Measurements from ENCODE around the gene CRTC1.

Gene CRTC1

DNA sequence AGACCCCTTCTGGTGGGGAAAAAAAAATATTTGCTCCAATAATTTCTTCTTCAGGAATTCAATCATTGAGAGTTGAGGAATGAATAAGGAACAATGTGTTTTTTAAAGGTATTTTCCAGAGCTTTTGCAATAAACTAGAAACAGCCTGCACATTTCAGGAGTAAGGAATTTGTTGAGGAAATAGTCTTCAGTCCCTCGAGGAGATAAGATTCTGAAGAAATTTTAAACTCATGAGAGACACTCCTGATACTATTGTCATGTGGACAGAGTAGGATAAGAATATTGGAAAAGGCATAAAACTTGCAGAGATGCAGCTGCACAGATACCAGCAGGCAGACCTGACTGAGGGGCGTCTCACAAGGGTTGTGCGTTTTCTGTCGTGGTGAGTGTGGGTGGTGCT lies 71.0 kb downstream of the CRTC1 start:
- DNase-seq: no peak

DNA sequence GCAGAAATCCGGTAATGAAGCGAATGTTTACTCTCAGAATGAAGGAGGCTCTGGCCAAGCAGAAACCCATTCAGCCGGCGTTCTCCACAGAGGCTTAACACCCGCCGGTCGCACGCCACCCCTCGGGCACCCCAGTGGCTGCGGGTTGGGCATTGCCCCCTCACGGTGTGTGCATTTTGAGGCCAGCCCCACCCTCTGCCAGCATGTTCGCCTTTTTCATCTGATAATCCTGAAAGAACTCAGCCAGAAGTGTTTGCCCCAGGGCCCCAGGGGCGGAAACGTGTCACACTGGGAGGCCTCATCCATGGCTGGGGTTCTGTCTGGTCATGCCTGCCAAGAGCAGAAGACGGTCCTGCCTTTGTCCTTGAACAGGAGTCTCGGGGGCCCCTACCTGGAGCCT lies 73.4 kb downstream of the CRTC1 start:
- DNase-seq: no peak

DNA sequence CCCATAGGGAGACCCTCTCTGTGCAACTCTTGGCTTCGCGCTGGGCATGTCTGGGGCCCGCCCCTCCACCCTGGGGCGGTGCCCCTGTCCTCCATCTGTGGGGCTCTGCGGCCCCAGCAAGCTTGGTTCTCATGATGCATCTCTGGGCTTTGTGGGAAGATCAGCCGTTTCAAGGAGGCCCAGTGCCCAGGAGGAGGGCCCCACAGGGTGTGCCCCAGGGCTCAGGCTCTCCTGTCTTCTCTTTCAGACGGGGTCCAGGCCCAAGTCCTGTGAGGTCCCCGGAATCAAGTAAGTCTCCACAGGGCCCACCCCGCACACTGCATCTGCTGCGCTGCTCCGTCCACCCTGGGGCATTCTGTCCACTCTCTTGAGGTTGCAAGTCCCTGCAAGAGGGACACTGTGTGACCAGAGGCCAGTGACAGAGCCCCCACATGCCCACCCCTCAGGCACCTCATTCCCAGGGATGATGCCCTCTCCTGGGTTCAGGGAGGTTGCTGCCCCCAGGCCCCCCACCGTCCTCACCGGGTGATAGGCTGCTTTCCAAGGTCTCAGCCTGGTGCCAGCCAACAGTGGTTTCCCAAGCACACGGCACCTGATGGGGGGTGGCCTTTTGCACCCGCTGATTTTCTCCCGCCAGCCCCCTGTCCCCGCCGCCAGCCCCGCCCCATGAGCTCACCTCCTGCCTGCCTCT lies 76.0 kb downstream of the CRTC1 start:
- no peak for DNase-seq

DNA sequence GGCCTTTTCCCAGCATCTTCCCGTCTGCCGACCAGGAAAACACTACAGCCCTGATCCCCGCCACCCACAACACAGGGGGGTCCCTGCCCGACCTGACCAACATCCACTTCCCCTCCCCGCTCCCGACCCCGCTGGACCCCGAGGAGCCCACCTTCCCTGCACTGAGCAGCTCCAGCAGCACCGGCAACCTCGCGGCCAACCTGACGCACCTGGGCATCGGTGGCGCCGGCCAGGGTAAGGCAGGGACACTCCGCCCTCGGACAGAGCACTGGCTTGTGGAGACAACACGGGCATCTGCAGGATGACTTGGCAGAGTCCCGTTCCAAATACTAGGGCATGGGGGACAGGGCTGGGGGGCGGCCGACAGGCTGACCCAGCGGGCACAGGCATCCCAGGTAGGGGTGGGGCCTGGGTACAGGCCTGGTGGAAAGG lies 76.5 kb downstream of the CRTC1 start:
- no peak for DNase-seq

DNA sequence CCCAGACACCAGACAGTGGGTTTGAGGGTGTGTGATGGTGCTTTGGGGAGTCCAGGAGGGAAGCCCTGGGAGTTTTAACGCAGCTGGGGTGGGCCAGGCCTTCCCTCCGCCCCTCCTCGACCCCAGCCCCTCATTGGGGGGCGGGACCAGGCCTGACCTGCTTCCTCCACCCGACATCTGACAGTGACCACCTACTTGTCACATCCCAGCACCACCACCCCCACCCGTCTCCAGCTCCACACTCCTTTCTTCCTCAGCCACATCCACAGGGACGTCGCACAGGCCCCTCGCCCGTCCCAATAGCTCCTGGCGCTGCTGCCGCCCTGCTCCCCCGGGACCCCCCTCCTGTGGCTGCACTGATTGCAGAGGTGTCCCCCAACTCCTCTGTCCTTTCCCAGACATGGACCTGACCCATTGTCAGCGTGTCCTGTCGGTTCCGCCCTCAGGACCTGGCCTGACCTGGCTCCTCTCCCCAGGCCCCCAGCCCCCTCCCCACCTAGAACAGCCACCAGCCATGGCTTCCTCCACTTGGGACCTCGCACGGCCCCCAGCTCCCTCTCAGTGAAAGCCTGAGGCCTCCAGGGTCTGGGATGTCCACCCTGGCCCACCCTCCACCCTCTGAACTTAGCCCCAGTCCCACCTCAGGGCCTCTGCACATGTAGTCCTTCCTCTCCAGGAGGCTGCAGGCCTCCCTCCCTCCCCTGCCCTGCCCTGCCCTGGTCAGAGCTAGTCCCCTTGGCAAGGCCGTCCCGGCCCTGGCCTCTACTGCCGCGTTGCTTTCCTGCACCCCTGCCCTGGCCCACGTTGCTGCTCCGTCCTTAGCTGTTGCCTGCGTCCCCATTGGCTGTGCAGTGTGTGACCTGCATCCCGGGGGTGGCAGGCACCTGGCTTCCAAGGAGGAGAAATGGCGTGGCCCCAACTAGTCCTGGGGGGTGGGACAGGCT lies 77.2 kb downstream of the CRTC1 start:
- no peak for DNase-seq

DNA sequence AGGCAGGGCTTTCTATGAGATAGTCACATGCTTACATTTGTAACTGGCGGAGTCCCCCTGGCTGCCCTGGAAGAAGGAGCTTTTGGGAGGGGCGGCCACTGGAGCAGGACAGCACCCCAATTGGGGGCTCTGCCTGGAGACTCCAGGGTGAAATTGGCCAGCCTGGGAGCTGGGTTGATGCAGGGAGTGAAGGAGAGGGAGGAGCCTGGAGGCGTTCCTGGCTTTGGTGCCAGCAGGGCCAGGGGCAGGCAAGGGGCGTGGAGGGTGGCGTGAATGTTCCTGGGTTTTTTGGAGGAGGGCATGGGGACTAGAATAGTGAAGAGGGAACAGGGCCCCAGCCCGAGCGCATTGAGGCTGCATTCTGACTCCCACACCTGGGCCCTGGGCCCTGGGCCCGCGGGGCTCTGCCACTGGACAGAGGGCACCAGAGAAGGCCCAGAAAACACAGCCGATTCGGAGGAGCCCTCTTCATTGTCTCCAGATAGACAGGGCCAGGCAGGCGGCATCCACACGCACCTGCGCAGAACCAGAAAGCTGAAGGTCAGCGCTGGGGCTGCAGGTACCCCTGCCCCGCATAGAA lies 78.1 kb downstream of the CRTC1 start:
- no peak for DNase-seq

DNA sequence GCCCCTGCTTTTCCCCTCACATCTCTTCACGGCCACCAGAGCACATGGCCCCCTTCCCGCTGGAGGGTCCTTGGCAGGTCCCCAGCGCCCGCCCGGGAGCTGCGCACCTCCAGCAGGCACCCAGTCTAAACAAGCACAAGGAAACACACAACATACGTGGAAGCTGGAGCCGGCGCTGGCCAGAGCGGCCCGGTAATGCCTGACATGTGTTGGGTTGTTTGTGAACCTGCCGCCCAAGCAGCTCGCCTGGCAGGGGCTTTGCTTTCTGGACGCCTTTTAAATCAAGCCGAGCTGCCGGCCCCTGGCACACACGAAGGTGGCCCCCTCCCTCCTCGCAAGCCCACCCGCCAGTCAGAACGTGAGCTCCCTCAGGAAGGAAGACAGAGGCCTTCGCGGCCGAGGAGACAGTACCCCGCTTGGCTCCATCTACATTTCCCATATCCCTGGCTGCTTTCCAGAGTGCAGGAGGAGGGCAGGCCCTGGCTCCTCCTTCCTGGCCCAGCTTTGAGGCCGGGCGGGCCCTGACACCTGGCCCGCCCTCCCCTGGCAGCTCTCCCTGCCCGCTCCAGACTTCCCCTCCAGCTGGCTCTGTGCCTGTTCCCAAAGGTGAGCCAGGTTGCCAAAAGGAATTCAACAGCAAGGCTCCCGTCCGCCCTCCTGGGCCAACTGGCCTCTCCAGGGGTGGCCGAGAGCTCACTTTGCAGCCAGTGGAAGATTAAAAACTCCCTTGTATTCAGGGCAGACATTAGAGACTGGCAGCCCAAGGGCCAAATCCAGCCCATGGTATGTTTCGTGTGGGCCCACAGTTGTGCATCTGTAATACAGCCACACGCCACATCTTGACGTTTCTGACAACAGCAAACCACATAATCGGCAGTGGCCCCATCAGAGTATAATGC lies 78.9 kb downstream of the CRTC1 start:
- DNase-seq: no peak

DNA sequence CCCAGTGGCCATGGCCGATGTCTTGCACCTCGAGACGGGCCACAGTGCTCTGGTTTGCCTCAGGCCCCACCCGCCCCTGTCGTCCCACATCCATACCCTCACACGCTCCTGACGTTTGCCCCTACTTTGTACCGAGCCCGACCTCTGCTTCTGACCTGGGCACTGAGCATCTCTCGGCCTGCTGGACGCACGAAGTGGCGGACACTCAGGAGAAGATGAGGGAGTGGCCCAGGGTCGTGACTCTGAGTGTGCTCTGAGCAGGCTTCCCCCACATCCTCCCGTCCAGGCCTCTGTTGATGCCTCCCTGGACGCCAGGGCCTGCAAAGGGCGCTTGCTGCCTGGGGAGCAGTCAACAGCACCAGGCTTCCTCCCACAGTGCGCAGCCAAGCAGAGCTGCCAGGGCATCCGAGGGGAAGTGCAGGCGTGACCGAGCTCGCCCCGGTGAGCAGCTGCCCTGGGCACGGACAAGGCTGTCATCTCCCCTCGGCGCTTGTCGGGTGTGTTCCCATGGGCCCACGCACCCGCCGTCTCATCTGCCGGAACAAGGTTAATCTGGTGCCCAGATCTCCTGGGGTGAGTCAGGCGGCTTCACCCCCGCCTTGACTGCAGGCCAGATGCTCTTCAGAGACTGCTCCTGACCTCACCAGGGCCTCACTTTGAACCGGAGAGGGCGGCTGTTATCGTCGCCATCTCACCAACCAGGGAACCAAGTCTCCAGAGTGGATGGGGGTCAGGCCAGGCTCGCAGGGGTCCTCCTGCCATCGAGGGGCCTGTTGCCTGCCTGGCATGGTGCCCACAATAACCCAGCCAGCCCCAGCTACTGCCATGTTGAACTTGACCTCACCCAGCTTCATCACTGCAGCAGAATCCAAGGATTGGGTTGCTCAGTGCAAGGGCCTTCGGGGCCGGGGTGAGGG lies 80.5 kb downstream of the CRTC1 start:
- no peak for DNase-seq

DNA sequence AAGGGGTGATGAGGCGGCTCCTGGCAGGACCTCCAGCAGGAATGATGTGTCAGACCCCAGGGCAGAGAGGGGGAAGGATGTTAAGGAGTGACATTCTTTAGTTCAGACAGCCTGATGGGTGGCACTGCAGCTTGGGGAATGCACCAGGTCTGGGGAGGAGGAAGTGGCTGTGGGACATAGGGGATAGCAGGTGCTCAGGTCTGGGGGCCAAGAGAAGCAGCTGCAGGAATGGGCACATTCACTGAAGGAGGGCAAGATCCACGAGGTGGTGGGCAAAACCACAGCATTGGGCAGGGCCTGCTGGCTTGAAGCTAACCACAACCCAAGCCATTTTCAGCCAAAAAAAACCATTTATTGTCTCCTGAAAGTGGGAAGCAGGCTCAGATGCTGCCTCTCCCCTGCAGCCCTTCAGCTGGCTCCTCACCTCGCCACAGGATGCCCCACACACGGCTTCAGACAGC lies 81.1 kb downstream of the CRTC1 start:
- no peak for DNase-seq

DNA sequence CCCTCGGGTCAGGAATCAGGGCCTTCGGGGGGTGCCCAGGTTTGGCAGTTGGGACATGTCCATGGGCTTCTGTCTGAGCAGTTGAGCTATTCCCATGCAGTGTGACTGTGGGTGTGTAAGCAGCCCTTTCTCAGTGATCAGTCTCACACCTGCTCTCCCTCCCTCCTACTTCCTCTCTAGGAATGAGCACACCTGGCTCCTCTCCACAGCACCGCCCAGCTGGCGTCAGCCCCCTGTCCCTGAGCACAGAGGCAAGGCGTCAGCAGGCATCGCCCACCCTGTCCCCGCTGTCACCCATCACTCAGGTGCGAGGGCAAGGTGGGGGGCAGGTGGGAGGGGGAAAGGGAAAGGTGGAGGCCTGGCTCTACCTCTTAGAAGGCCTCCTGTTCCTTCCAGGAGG lies 81.7 kb downstream of the CRTC1 start:
- peak; percentile 5 for DNase-seq

DNA sequence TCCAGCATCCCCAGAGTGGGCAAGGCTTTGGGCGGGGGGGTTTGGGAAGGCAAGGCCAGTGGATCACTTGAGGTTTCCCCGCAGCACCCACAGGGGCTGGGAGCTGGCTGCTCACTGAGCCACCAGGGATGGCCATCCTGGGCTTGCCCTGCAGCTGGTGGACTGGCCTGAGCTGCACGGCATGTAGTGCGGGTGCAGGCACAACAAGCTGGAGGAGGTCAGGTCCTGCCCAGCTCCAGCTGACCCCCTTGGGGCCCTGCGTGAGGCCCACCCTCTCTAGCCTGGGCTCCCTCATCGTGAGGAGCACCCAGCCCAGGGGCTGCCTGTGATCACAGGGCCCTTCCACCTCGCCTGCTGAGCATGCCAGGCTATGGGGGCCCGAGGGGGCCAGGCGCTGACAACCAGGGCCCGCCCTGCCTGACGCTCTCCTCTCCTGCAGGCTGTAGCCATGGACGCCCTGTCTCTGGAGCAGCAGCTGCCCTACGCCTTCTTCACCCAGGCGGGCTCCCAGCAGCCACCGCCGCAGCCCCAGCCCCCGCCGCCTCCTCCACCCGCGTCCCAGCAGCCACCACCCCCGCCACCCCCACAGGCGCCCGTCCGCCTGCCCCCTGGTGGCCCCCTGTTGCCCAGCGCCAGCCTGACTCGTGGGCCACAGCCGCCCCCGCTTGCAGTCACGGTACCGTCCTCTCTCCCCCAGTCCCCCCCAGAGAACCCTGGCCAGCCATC lies 84.7 kb downstream of the CRTC1 start:
- no peak for DNase-seq

DNA sequence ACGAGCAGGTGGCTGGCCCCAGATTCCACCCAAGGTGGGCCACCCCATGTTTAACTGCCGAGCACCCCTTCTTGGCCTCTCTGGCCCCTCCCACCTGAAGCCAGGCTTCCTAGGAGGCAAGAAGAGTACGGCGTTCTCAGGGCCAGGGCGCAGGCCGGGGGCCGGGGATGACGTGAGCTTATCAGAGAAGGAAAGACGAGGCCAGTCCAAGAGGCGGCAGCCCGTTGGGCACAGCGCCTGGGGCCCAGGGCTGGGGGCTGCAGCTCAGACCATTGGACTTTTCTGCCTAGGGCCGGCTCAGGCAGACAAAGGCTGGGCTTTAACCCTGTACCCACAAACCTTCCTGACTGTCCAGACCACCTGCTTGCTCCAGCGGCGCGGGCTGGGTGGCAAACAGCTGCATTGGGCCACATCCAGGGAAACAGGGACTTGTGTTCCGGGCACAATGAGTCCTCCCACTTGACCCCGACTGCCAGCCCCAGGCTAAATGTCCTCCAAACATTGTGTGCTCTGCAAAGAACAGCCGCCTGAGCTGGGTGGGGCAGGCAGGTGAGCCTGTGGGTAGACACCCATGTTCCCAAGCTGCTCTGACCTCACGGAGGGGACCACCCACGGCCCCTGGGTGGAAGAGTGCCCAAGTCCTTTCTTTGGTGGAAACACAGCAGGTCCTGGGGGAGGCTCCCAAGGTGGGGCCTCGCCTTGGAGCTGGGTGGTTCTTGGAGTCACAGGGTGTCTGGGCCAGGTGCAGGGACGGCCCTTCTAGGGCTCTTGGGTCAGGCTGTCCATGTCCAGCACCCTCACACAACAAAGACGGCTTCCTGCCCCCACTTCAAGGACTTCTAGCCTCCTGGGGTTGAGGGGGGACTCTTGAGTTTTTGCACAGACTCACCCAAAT lies 85.8 kb downstream of the CRTC1 start:
- no peak for DNase-seq

DNA sequence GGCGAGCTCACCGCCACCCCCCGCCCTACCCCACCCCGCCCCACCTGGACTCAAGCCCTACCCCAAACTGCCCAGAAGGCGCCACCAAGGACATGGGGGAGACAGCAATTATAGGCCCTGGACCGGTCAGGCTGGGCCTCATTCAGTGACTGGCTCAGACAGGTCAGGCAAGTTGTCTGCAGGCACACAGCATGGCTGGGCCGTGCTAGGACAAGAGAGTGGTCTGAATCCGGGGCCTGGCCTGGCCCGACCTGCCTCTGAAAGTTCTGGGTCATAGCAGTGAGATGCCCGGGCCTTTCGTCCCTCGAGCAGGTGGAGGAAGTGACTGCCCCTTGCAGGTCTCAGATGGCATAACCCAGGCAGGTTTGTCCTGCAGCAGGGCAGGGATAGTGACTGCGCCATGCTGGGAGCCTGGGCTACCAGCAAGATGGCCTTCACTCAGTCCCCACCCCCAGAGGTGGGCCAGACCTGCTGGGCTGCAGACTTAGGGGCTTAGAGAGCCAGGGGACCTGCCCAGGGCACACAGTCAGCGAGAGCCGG lies 86.6 kb downstream of the CRTC1 start:
- DNase-seq: no peak

DNA sequence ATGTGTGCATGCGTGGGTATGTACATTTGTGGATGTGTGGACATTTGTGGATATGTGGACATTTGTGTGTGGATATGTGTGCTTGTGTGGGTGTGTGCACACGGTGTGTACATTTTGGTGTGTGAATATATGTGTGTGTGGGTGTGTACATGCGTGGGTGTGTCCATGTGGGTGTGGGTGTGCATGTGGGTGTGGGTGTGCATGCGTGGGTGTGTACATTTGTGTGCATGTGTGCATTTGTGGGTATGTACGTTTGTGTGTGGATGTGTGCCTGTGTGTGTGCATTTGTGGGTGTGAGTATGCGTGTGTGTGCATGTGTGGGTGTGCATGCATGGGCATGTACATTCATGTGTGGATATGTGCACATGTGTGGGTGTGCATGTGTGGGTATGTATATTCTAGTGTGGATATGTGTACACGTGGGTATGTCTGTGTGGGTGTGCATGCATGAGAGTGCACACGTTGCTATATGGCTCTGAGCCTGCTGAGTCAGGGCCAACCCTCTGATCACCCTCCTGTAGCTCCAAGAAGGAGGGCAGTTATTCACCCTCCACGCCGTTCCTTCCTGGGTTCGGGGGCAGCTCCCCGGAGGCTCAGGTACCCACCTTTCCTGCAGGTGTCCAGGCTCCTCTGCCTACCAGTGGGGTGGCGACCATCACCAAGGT lies 87.3 kb downstream of the CRTC1 start:
- no peak for DNase-seq

DNA sequence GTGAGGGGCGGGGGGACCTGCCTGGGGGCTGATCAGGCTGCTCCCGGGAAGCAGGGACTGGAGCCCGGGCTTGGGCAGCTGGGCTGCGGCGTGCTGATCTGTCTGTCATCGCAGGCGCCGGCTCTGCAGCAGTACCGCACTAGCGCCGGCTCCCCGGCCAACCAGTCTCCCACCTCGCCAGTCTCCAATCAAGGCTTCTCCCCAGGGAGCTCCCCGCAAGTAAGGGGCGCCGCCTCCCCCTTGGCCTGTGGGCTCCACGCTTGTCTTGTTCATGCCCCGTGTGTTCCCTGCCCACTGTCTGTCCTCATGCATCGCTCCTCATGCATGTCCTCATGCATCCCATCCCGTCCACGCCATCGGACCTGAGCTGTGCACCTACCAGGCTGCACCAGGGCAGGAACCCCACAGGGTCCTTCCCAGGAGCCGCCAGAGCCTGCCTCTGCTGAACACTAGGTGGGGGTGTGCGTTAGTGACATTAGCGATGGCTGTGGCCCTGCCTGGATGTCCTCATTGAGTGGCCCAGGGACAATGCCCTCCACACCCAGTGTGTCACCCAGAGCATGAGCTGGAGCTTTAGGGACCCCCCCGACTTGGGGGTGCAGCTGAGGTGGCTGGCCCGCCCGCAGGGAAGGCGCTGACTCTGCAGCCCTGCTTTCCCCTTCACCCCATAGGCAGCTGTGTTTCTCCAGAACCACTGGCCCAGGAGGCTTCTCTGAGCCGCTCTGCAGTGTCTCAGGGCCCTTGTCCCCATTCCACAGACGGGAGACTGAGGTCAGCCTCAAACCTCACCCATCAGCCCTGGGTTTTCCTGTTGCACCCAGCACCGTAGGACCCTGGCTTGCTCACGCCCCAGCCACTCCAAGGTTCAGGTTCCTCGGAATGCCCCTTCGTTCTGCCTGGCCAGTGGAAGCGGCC lies 88.1 kb downstream of the CRTC1 start:
- no peak for DNase-seq

DNA sequence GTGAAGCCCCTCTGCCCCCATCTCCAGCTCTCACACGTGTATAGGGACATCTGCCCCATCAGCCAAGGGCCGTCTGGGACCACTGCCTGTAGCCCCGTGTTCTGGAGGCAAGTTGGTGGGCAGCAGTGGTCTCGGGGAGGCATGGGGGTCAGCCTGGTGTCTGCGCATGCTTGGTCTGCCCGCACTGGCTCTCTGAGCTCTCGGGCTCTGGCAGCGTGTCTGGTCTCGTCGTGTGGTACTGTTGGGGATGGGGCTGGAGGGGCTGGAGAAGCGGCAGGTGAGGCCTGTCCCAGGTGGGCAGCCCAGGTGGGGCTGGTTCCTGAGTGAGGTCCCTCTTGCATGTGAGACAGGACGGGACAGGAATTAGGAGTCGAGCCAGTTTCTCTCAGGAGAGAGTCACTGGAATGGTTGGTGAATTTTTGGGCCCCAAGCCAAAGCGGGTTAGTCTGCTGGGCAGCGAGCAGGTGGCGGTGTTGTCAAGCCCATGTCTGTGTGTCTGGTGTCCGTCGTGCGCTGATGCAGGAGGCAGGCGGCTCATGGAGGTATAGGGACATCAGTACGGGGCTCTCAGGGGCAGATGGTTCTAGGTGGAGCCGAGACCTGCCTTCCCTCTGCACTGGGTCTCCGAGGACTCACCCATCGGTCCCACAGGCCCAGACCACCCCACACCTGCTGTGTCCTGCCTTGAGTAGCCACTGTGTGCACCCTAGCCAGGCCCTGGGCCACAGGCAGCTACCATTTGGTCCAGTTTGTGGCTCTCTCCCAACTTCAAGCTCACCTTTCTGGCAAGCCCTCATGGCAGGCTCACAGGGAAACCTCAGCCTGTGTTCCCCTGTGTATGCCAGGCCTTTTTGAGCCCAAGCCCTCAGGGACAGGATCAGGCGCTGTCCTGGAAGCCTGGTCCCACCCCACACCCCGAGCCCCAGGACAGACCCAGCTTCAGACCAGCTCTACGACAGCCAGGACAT lies 89.4 kb downstream of the CRTC1 start:
- no peak for DNase-seq

DNA sequence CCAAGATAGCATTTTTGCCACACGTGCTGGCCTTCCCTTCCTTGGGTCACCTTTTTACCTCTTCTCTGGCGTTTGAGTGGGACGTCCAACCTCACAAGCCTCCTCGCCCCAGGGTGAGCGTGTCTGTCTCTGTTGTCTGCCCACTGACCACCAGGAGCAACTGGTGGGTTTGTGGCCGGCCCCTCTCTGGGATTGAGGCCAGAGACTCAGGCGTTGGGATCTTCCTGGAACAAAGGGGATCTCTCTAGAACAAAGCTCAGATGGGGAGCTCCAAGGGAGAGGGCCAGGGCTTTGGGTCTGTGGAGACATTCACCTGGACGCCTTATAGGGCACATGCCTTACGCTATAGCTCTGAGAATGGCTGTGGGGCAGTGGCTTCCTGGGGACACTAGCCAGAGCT lies 90.2 kb downstream of the CRTC1 start:
- no peak for DNase-seq
